KBM-7 (cell line): ENCODE measurements around the gene DIAPH1.

Experiments used
- DNase-seq: peaks from one replicate; pipeline ENCODE4 v3.0.0-alpha.2; 2015
- in situ Hi-C: fragments of 300-500 bp; cut with MboI; formaldehyde crosslinking; loops from 2 replicates; pipeline ENCODE4 v1.14.3; 2020; ENCODE audit warnings: low sequenced_read_pairs, low pct_unique_long_range_greater_than_20kb, mixed read lengths

The DIAPH1 gene

DNA sequence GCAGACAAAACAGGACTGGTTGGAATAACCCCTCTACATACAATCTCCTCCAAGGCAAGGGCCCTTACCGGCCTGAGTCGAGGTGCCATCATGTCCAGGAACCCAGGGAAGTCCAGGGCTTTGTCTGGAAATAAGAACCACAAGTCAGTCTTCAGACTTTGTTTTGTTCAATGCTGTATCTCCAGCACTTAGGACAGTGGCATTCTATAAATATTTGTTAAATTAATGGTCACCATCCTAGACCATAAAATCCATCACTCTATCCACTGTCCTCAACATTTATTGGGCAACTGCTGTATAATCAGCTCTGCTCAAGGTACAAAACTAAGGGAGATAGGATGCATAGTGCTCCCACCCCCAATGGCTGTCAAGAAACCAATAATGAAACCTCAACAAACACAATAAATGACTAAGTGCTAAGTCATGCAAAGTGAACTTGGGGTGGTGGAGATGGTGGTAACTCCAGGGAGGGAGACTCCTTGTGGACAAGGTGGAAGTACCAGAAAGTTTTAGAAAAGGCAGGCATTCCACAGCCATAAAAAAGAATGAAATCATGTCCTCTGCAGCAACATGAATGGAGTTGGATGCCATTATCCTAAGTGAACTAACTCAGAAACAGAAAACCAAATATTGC, 23.0 kb upstream of the DIAPH1 start:
- in situ Hi-C loops: no loop called here
- DNase-seq: peak; percentile 34

DNA sequence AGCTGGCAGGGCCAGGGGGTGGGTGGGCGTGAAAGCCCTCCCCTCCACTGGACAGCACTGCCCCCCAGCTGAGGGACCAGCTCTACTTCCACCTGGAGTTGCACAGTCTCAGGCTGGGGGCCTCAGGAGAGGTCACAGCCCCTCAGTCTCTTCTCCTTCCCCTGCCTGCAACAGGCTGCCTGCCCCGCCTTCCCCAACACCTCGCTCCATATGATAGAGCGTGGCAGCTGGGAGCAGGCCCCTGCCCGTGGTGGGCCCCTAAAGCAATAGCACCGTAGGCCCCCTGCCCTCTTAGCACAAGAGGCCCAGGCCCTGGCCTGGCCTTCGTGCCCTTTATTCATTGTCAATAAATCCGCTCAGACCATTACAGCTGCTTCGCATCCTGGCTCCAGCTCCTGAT, 21.9 kb upstream of the DIAPH1 start:
- no peak for DNase-seq
- in situ Hi-C loops: no loop called here

DNA sequence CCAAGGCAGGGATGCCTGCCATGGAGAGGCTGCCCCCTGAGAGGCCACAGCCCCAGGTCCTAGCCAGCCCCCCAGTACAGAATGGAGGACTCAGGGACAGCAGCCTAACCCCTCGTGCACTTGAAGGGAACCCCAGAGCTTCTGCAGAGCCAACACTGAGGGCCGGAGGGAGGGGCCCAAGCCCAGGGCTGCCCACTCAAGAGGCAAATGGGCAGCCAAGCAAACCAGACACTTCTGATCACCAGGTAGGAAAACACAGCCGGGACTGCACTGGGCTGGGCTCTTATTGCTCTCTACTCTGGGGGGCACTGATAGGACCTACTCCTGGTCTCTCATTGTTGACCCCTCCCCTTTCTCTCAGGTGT, 21.2 kb upstream of the DIAPH1 start:
- in situ Hi-C loops: no loop called here
- DNase-seq: no peak

DNA sequence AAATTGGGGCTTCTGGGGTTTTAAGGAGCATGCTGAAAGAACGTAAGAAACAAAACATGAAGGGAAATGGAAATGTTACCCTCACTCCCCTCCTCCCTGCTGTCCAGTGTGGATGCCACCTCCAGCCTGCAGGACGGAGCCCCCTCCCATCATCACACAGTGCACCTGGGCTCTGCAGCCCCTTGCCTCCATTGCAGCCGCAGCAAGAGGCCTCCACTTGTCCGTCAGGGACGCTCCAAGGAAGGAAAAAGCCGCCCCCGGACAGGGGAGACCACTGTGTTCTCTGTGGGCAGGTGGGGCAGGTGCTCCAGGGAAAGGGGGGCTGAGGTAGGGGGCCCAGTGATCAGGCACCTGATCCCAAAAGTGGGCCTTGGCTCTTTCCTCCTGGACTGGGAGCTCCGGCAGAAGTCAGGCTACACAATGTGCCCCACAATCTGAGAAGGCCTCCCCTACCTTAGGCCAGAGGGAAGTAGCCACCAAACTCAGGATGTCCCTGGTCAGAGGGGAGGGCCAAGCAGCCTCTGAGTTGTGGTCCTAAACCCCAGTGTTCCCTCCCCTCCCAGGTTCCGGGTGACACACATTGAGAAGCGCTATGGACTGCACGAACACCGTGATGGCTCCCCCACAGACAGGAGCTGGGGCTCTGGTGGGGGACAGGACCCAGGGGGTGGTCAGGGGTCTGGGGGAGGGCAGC, 20.7 kb upstream of the DIAPH1 start:
- in situ Hi-C loops: no loop called here

DNA sequence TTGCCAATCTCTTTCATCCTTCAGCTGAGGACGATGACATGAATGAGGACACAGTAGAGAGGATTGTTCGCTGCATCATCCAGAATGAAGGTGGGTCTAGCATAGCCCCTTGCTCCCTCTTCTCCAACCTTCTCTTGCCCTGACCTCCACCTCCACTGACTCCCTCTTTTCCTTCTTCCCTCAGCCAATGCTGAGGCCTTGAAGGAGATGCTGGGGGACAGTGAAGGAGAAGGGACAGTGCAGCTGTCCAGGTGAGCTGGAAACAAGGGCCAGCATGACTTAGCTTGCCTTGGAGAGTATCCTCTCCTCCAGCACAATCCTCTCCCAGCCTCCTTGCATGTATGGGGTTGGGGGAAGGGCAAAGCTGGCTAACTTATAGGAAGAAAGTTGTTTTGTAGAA, 20.0 kb upstream of the DIAPH1 start:
- in situ Hi-C loops: no loop called here
- DNase-seq: no peak

More for the DNA sequence above, 20.7 kb upstream of the DIAPH1 start:
- DNase-seq: no peak

DNA sequence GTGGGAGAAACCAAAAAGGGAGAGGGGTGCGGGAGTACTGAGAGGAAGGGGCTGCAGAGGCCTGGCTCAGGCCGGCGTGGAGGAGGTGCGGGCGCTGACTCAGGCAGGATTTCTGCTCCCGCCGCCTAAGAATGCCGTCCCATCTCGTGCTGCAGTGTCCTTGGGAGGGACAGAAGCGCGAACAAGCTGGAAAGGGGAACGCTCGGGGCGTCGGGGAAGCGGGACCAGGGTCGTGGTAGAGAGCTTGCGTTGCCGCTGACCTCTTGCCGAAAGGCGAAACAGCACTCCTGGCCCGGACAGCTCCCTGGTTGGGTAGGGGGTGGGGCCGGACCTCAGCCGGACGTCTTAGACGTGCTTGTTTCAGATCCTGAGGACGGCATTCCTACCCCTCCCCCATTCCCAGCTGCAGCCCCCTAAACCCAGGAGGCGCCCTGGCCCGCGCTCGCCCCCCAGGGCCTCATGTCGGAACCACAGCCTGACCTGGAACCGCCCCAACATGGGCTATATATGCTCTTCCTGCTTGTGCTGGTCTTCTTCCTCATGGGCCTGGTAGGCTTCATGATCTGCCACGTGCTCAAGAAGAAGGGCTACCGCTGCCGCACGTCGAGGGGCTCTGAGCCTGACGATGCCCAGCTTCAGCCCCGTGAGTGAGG, 19.1 kb upstream of the DIAPH1 start:
- in situ Hi-C loops: no loop called here
- peak; percentile 89 for DNase-seq

DNA sequence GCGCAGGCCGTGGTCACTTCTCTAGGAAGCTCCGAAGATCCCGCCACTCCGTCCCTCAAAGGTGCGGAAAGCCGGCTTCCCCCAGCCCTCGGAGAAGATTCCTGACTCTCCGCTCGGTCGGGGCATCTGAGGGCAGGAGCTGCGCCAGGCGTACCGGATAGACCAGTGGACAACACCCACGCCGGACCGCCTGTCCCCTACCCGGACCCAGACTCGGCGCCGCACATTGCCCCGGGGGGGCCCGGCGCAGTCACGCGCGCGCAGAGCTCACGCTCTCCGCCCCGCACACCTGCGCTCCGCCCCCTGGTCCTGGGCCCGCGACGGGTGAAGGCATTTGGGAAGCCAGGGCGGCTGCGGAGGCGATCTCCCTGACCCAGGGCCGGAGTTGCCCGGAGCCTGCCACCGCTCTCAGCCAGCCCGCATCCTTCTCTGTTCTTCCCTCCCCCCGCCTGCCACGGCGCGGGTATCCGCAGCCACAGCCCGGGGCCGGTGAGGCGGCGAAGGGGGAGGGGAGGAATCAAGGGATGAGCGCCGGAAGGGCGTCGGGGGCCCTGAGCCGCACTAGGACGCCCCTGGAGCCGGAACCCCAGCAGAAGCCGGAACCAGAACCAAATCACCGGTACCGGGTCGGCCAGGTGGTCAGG, 18.4 kb upstream of the DIAPH1 start:
- in situ Hi-C loops: no loop called here
- DNase-seq: peak; percentile 44

DNA sequence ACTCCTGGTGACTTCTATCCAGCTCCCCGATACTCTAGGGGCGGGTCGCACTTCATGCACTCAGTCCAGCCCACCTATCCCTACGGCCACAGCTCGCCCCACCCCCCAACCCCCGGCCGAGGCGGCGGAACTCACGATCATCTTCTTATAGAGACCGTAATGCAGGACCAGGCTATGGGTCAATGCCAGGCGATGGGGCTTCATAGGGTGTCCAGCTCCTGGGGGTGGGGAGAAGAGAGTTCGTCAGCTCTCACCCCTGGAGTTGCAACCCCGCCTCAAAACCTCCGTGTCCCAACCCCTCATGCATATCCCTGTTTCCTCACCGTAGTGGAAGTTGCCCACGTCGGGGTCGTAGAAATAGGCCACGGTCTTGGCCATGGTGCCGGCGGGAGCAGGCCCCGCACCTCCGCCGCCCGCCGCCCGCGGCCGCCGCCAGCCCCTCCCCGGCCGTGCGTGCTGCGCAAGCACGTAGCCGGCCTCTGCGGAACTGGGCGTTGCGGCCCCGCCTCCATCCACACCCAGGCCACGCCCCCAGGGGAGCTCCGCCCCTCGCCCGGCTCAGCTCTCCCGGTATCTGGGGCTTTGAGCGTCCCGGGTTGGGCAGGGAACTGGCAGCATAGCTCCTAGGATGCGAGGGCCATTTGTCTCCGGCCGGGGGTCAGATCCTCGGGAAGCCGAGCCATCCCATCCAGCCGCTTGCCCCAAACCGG, 17.8 kb upstream of the DIAPH1 start, which contains the start of the genes HDAC3 and RELL2:
Gene HDAC3 (minus strand): TSS at position 437 of the 710 bp plus-strand sequence. CDS start 59 bp downstream, at position 378.
Gene RELL2 (plus strand): TSS at position 585 of the 710 bp plus-strand sequence. CDS start 1,229 bp downstream, outside the sequence.
- in situ Hi-C loops: no loop called here
- DNase-seq: peak; percentile 92

DNA sequence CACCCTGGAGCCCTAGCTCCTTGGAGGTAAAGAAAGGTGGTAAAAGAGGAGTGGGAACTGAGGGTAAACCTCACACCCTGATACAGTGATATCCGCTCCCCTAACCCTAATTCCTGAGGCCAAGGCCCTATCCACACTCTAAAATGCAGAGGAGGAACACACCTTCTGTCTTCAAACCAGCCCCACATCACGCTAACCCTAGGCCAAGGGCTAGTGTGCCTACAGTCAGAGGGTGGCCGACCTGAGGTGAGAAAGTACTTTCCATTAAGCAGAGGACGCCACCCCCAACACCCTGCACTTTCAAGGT, 17.3 kb upstream of the DIAPH1 start:
- in situ Hi-C loops: no loop called here
- peak; percentile 22 for DNase-seq

DNA sequence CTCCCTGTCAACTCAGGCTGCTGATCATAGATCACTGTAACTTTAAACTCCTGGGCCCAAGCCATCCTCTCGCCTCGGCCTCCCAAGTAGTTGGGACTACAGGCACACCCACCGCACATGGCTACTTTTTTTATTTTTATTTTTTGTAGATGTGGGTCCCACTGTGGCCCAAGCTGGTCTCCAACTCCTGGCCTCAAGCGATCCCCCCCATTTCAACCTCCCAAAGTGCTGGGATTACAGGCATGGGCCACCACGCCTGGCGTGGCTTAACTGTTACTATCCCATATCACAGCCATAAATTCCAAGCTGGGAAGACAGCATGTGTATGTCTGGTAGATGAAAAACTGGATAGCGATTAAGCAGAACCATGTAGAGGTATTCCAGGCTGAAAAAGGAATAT, 16.8 kb upstream of the DIAPH1 start:
- DNase-seq: no peak
- in situ Hi-C loops: no loop called here

DNA sequence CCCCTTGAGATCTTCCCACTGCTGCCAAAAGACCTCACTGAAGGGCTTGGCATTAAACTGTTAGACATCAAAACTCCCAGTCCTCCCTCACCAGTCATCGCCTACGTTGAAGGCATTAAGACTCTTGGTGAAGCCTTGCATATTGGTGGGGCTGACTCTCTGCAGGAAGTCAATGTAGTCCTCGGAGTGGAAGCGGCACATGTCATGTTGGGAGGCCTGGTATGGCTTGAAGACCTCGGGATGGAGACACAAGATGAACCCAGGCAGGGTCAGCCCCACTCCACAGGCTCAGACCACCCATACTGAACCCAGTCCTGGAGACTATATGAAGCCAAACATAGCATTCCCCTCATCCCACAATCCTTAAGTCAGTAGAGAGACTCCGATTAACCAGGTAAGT, 15.9 kb upstream of the DIAPH1 start:
- in situ Hi-C loops: no loop called here

DNA sequence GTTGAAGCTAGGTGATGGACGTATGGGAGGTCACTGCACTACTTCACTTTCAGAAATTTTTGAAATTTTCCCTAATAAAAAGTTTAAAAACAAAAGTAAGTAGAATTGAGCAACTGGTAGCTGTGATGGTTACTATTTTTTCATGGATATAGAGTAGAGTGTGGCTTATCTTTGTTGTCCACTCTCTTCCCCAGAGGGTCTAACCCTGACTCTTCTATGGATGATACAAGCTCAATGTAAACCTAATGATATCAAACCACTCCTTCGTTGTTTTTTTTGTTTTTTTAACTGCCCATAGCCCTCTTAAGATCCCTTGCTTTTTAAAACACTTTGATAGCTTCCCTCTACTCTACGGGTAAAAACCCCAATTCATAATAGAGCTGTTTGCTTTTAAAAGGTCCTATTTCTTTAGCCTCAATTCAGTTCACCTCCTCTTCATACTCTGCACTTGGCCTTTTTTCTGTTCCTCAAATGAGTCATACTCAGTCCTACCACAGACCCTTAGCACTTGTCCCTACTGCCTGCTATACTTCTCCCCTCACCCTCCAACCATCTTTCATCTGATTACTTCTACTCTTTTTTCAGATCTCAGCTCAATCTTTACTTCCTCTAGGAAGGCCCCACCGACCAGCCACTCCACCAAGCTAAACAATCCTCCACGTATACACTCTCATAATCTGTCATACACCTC, 15.2 kb upstream of the DIAPH1 start:
- peak; percentile 36 for DNase-seq
- in situ Hi-C loops: no loop called here

More for the DNA sequence above, 15.9 kb upstream of the DIAPH1 start:
- no peak for DNase-seq

DNA sequence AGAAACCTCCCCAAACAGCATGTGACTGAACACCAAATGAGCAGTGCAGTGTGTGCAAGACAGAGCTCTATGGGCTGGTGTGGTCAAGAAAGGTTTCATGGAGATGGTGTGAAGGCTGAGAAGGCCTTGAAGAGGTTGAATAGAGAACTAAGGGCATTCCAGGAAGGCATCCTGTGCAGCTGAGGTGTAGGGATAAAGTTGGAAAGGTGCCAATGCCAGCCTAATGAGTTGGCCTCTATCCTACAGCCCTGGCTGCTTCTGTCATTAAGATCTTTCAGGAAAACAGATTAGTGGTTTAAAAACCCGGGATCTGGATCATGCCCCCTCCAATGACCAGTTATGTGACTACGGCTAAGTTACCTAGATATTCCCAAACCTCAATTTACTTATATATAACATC, 13.8 kb upstream of the DIAPH1 start:
- in situ Hi-C loops: no loop called here
- DNase-seq: no peak

DNA sequence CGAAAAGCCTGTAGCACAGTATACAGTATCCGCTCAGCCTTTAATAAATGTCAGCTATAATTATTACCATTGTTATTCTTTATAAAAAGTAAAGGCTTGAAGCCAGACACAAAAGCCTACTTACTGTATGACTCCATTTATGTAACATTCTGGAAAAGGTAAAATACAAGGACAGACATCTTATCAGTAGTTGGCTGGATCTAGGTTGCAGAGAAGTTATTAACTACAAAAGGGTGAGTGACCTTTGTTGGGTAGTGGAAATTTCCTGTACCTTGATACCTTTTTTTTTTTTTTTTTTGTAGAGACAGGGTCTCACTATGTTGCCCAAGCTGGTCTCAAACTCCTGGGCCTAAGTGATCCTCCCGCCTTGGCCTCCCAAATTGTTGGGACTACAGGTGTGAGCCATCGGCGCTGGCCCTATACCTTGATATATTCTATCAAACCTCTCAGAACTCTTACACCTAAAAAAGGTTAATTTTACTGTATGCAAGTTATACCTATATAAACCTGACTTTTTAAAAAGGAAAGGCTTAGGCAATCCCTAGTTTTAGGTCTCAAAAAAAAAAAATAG, 11.9 kb upstream of the DIAPH1 start:
- in situ Hi-C loops: no loop called here
- no peak for DNase-seq

DNA sequence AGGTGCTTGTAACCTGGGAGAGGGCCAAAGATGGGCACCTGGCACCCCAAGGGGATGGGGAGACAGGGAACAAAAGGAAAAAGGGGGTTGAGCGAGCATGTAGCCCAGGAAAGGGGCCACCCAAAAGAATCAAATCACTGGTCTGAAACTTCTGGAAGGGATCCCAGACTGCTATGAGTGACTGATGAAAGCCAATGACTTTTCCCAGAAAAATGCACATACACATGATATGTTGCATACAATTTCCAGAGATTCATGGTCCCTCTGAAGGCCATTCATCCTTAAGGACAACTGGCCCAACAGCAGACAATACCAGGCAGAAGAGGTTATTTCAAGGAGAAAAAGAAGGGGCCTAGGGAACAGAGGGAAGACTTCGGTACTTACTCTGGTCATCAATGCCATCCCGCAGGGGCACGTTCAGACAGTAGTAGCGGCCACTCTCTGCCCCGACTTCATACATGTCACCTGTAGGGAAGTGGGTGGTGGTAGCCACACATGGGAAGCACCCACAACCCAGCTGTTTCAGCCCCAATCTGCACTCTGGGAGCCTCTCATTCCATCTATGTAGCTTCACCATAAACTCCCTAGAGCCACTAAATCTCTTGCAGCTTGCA, 9.5 kb upstream of the DIAPH1 start:
- in situ Hi-C loops: no loop called here
- DNase-seq: no peak

DNA sequence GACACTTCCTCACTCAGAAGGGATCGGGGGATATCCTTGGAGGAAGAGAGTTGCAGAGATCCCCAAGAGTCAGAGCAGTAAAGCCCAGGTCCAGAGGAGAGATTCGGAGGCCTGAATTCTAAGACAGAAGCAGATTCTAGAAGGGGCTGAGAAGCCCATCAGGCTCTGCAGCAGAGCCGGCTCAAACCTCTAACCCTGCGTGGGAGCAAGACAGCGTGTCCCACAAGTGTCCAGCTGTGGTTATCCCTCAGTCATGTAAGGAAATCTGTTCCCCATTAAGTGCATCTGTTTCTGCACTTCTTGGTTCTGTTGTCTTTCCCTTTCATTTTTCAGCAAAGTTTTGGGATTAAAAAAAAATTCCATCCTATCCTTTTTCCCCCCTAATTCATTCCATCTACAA, 4.8 kb upstream of the DIAPH1 start:
- DNase-seq: no peak
- in situ Hi-C loops: no loop called here

DNA sequence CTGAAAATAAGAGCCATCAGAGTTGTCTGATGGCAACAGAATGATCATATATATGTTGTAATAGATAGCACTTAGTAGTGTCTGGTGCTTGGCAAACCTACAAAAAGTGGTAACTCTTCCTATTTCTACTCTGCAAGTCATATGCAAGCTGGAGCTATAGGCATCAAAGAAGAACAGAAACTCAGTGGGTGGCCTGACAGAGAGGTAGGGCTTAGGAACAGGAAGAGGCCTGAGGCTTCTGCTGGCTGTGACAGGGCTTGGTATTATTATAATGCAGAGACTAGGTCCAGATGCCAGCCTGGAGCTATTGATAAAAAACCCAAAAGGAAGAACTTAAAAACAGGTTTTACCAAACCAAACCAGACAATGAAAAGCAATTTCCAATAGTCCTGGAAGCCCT, 4.4 kb upstream of the DIAPH1 start:
- peak; percentile 64 for DNase-seq
- in situ Hi-C loops: no loop called here
